Smooth muscle cell (in vitro differentiated cells): ENCODE results near the gene HSD11B2. TPM values are rescaled to one million over a fixed set of nuclear protein-coding genes. Genes with fewer than 3 reads are reported as not detected.

Experiments
- DNase-seq: peaks from one replicate; lab custom pipeline; 2025; ENCODE audit not compliant: unreplicated experiment; lab: John Stamatoyannopoulos, UW
- H2AFZ ChIP-seq: fragments of 200-600 bp; sonication (generic); 2 replicates; pipeline ENCODE4 v1.6.0; 2016; ENCODE audit warnings: antibody characterized with exemption, low read depth, mild to moderate bottlenecking
- H3F3A ChIP-seq: fragments of 200-600 bp; sonication (generic); 2 replicates; pipeline ENCODE4 v1.6.0; 2017; ENCODE audit warnings: antibody characterized with exemption, low read depth
- H3K27ac ChIP-seq: fragments of 200-600 bp; sonication (generic); 2 replicates; pipeline ENCODE4 v1.5.1; 2016; ENCODE audit warnings: low read depth, mild to moderate bottlenecking
- H3K27me3 ChIP-seq: fragments of 200-600 bp; sonication (generic); 2 replicates; pipeline ENCODE4 v1.6.1; 2016; ENCODE audit warnings: low read depth, mild to moderate bottlenecking
- H3K36me3 ChIP-seq: fragments of 200-600 bp; sonication (generic); 2 replicates; pipeline ENCODE4 v1.5.1; 2016; ENCODE audit warnings: low read depth
- H3K4me1 ChIP-seq: fragments of 200-600 bp; sonication (generic); 2 replicates; pipeline ENCODE4 v1.5.1; 2016; ENCODE audit warnings: low read depth
- H3K4me2 ChIP-seq: fragments of 200-600 bp; sonication (generic); 2 replicates; pipeline ENCODE4 v1.6.0; 2016; ENCODE audit warnings: mild to moderate bottlenecking
- H3K4me3 ChIP-seq: fragments of 200-600 bp; sonication (generic); 2 replicates; pipeline ENCODE4 v1.5.1; 2016; ENCODE audit warnings: mild to moderate bottlenecking
- H3K79me2 ChIP-seq: fragments of 200-600 bp; sonication (generic); 2 replicates; pipeline ENCODE4 v1.6.0; 2016; ENCODE audit warnings: low read depth, mild to moderate bottlenecking
- H3K9ac ChIP-seq: fragments of 200-600 bp; sonication (generic); 2 replicates; pipeline ENCODE4 v1.6.0; 2016; ENCODE audit warnings: low read depth
- H3K9me3 ChIP-seq: fragments of 200-600 bp; sonication (generic); replicated peaks from 2 replicates; pipeline ENCODE4 v1.5.1; 2016; ENCODE audit warnings: low read depth
- H4K20me1 ChIP-seq: fragments of 200-600 bp; sonication (generic); 2 replicates; pipeline ENCODE4 v1.6.0; 2016; ENCODE audit warnings: low read depth
- WGBS: methylation state at CpG from one replicate; pipeline ENCODE4 v1.1.7; 2016; ENCODE audit warnings: low lambda C conversion rate; 5-methylcytosine and 5-hydroxymethylcytosine counted together
- polyA plus RNA-seq: library from polyadenylated mRNA; unstranded; fragments of >200 nt; fragmentation: Nextera tagmentation; extraction: Ambion mirVana; gene quantifications from 2 replicates; pipeline ENCODE4 v1.2.1, GENCODE V29; 2016
- total RNA-seq: library from RNA; depleted of rRNA; stranded (reverse); fragments of >200 nt; gene quantifications from 2 replicates; pipeline ENCODE4 v1.2.3, GENCODE V29; 2014
- TF ChIP-seq, protein P1 (sequence below): fragments of 200-600 bp; sonication (generic); IDR thresholded peaks from 2 replicates; pipeline ENCODE4 v1.5.1; 2017; ENCODE audit warnings: borderline replicate concordance, mild to moderate bottlenecking, antibody characterized with exemption; ENCODE audit not compliant: insufficient read depth, poor library complexity, severe bottlenecking

The HSD11B2 gene
- total and polyA plus RNA-seq, 2 experiments from 2014 or later = not detected

DNA sequence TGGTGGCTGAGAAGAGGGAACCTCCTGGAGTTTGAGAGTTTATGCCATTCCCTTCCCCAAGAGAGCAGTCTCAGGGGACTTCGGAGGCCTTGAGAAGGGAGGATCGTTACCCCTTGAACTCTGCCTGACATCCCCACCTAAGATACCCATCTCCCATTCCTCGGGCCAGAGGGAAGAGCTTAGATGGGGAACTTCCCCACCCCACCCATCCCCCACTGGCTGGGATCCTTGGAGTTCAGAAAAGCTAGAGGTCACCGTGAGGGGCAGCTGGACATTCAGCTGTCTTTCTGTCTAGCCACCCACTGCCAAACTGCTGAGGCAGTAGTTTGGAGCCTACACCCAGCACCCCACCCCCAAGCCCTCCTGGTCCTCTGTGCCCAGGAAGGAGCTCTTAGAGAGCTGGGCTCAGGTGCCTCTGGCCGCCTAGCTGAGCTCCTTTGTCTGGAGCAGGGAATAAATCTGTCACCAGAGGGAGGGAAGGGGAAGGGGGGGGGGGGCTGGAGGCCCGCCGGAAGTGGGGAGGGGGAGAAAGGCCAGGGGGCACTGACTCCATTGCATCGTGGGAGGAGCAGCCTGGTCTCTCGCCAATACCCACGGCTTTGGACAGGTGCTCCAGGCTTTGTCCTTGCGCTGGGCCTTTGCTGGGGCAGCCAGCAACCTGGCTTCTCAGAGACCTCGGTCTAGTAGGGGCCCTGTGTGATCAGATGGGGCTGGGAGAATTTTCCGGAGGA is 1.0 kb downstream of the HSD11B2 start:
- Histone ChIP-seq H3K27me3 (peaks cover 43% of the 10 kb centered on the region), H3K9me3 (no peaks in the 10 kb centered on the region), H3K4me1 (peaks cover 10% of the 10 kb centered on the region), H3K4me3 (peak overlapping the region; percentile 45), H3K27ac (no peak overlapping the region), H4K20me1 (peaks cover under 1% of the 10 kb centered on the region), H3K36me3 (no peaks in the 10 kb centered on the region), H3K79me2 (no peaks in the 10 kb centered on the region), H3F3A (no peaks in the 10 kb centered on the region), H3K9ac (no peak overlapping the region), H2AFZ (no peak overlapping the region), H3K4me2 (peak overlapping the region; percentile 83)
- TF ChIP-seq, protein P1, sequence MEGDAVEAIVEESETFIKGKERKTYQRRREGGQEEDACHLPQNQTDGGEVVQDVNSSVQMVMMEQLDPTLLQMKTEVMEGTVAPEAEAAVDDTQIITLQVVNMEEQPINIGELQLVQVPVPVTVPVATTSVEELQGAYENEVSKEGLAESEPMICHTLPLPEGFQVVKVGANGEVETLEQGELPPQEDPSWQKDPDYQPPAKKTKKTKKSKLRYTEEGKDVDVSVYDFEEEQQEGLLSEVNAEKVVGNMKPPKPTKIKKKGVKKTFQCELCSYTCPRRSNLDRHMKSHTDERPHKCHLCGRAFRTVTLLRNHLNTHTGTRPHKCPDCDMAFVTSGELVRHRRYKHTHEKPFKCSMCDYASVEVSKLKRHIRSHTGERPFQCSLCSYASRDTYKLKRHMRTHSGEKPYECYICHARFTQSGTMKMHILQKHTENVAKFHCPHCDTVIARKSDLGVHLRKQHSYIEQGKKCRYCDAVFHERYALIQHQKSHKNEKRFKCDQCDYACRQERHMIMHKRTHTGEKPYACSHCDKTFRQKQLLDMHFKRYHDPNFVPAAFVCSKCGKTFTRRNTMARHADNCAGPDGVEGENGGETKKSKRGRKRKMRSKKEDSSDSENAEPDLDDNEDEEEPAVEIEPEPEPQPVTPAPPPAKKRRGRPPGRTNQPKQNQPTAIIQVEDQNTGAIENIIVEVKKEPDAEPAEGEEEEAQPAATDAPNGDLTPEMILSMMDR = no peak
- DNase-seq = no peak
- 23% methylated on average over 12 of the region's 13 CpGs for WGBS

DNA sequence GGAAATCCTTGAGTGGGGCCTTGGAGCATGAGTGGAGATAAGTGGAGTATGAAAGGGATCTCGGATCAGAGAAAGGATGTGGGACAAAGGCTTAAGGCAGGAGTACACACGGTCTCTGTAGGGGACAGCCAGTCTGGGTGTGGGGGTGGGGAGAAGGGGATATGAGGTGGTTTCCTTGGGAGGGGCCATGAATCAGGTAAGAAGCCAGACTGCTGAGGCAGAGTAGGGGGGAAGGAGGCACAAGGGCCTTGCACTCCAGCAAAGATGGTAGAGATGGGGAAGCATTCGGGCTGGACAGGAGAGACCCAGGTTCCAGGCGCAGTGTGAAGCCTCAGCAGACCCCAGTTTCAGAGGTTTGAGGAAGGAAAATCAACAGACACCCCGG is 1.6 kb downstream of the HSD11B2 start:
- TF ChIP-seq, protein P1 = no peak

DNA sequence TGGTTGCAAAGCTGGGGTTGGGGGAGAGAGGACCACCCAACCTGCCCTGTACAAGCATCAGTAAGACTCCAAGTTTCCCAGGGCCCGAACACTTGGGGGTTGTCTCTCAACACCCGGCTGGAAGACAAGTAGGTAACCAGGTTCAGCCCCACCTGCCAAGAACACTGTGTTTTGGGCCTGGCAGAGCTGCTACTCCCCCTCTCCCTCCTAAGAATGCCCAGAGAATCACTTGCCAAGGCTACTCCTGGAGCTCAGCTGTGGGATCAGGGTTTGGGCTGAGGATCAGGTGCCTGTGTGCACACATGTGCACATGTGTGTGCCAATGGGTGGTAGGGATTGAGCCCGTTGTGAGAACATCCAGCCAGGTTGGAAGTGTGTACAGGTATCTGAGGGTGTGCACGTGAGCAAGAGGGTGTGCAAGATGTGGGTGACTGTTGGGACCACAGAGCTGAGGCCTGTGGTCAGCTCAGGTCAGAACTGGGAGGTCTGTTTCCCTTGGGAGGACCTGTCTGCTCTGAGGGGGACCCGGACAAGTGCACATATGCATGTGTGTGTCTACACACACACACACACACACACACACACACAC is 2.3 kb downstream of the HSD11B2 start:
- peaks cover 43% of the 10 kb centered on the region for H3K27me3 ChIP-seq
- peaks cover 10% of the 10 kb centered on the region for H3K4me1 ChIP-seq
- no peak for DNase-seq
- H3K4me2 ChIP-seq = no peak overlapping the region
- H3K4me3 ChIP-seq = no peak overlapping the region
- TF ChIP-seq, protein P1 = no peak
- H3K27ac ChIP-seq = no peak overlapping the region
- no peaks in the 10 kb centered on the region for H3F3A ChIP-seq
- no peak overlapping the region for H3K9ac ChIP-seq
- H3K79me2 ChIP-seq = no peaks in the 10 kb centered on the region
- peaks cover 4% of the 10 kb centered on the region for H4K20me1 ChIP-seq
- no peak overlapping the region for H2AFZ ChIP-seq
- no peaks in the 10 kb centered on the region for H3K36me3 ChIP-seq
- 90% methylated on average over 4 of the region's 5 CpGs for WGBS
- no peaks in the 10 kb centered on the region for H3K9me3 ChIP-seq

More for the DNA sequence above, 1.6 kb downstream of the HSD11B2 start:
- Histone ChIP-seq H2AFZ (no peak overlapping the region), H3K4me3 (no peak overlapping the region), H3K36me3 (no peaks in the 10 kb centered on the region), H3K27me3 (peaks cover 43% of the 10 kb centered on the region), H3K9ac (no peak overlapping the region), H3K4me1 (peaks cover 10% of the 10 kb centered on the region), H4K20me1 (peaks cover 4% of the 10 kb centered on the region), H3K9me3 (no peaks in the 10 kb centered on the region), H3K4me2 (no peak overlapping the region), H3F3A (no peaks in the 10 kb centered on the region), H3K27ac (no peak overlapping the region), H3K79me2 (no peaks in the 10 kb centered on the region)
- DNase-seq = no peak
- WGBS = 69% methylated on average over 5 of the region's 5 CpGs
